GM12801 (cell line): Measurements from ENCODE around the gene LRP3.

Experiments
- CTCF ChIP-seq: IDR thresholded peaks from one replicate; pipeline ENCODE4 v1.5.1; 2011; ENCODE audit warnings: control low read depth; ENCODE audit not compliant: insufficient read length; ENCODE audit errors: extremely low read depth

The LRP3 gene

DNA sequence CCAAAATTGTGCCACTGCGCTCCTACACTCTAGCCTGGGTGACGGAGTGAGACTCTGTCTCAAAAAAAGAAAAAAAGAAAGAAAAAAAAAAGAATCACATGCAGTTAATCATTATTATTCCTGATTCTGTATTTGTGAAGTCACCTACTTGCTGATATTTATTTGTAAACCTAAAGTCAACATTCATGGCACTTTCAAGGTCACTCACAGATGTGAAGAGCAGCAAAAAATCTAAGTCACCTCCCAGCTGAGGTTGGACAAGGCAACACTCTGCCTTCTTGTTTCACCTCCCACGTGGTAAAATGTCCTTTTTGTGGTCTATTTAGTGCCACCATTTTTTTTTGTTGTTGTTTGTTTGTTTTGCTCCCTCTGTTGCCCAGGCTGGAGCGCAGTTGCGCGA, 35.8 kb upstream of the LRP3 start:
- TF ChIP-seq CTCF = no peak

- TF ChIP-seq CTCF = no peak
These were observed 35.0 kb upstream of the LRP3 start for GRCh38 chr19:33159149-33159548.

DNA sequence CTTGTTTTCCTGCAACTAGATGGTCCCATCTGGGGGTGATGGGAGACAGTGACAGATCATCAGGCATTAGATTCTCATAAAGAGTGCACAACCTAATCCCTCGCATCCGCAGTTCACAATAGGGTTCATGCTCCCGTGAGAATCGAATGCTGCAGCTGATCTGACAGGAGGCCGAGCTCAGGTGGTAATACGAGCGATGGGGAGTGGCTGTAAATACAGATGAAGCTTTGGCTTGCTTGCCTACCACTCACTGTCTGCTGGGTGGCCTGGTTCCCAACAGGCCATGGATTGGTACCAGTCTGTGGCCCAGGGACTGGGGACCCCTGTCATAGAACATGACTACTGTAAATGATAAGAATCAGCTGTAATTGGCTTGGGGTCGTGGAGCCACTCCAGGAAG, 34.2 kb upstream of the LRP3 start:
- TF ChIP-seq CTCF = no peak

DNA sequence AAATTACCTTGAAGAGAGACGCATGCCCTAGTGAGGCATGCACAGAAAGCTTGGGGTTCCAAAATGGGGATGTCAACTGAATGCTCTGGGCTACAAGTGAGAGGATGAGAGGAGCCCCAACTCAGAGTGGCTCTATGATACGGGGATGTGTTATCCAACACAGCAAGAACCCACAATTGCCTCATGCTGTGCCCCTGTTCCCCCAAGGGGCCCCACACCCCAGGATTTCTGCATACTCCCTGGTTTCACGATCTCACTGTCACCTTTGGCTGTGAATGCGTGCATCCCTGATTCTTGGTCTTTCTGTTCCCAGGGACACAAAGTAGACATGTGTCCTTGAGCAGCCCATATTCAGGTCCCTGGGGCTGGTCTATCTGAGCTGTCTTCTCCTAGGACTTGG, 32.9 kb upstream of the LRP3 start:
- TF ChIP-seq CTCF = no peak

GRCh38 chr19:33163481-33163880, 30.6 kb upstream of the LRP3 start:
- no peak for TF ChIP-seq CTCF

GRCh38 chr19:33167438-33167837, 26.7 kb upstream of the LRP3 start:
- no peak for TF ChIP-seq CTCF

DNA sequence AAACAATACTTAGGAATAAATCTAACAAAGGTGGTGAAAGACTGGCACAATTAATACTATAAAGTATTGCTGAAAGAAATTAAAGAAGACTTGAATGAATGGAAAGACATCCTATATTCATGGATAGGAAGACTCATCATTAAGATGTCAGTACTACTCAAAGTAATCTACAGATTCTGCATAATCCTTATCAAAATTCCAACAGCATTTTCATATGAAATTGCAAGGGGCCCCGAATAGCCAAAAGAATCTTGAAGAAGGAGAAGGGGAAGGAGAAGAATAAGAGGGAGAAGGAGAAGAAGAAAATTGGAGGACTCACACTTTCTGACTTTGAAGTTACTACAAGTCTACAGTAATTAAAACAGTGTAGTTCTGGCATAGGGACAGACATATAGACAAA, 25.6 kb upstream of the LRP3 start:
- no peak for TF ChIP-seq CTCF

GRCh38 chr19:33171222-33171795, 22.8 kb upstream of the LRP3 start:
- TF ChIP-seq CTCF = no peak
